Measurements from ENCODE around the gene RNF181.

- TF ChIP-seq CTCF (IDR thresholded peaks at IDR 0.05 in 2 of 3, conservative IDR thresholded peaks at IDR 0.05 in 1 of 3; ENCODE audit: borderline replicate concordance in 1 of 3, insufficient read depth in 1 of 3, low read depth in 2 of 3, low read length in 2 of 3): no peak
- TF ChIP-seq POLR2AphosphoS5 (IDR thresholded peaks at IDR 0.05; ENCODE audit: low read depth, low read length): no peak
- no peak for TF ChIP-seq SIN3A (IDR thresholded peaks at IDR 0.05; ENCODE audit: low read depth)
Measured at GRCh38 chr2:85596486-85597143, 1.1 kb downstream of the RNF181 start.
